ENCODE results near the gene MROH9. TPM values are rescaled to one million over a fixed set of nuclear protein-coding genes. Genes with fewer than 3 reads are reported as not detected.
"Not testable (repeated sequence)": the region's sequence is repeated elsewhere in the genome, so short reads cannot be mapped to it uniquely, and the experiment has no call there.

The MROH9 gene
- total RNA-seq, 3 donors from 2014 or later (not counting 1 experiment from before 2014, with no cell fraction given) = not detected

DNA sequence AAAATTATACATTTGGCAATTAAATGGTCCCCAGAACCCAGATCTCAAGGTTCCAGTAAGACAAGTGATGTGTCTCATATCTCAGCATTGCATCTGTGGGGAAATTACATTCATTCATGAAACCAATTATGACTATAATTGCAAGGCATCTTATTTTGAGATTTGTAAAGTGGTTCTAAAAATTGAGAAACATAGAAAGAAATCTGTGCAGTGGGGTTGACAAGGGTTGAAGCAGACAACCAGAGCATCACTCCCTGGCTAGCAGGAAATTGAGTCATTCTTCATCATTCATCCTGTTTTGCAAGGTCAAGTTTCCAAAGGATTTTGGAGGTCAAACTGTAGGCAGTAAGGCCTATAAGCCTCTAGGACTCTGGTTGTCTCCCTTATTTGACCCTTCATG, 25.1 kb upstream of the MROH9 start:
- no peak overlapping the region for H3K27ac Mint-ChIP-seq
- DNase-seq (no peak), ATAC-seq (no peak)
- no peaks in the 10 kb centered on the region for H3K27me3 ChIP-seq (ENCODE audit: control insufficient read depth, insufficient read depth, low read length)
- H3K4me1 Mint-ChIP-seq = no peaks in the 10 kb centered on the region
- no peak overlapping the region for H3K4me3 ChIP-seq (ENCODE audit: low read length)
- no peaks in the 10 kb centered on the region for H3K4me1 ChIP-seq (ENCODE audit: control insufficient read depth, insufficient read depth, low read length)
- H3K4me3 Mint-ChIP-seq = no peak overlapping the region
- intact Hi-C loops (cut with micrococcal nuclease) = no loop called here
- no peaks in the 10 kb centered on the region for H3K36me3 Mint-ChIP-seq
- H3K9me3 Mint-ChIP-seq = peaks cover 0 to 2% of the 10 kb centered on the region in 2 donors
- no peaks in the 10 kb centered on the region for H3K36me3 ChIP-seq (ENCODE audit: control insufficient read depth, insufficient read depth, low read length)
- H3K27me3 Mint-ChIP-seq (ENCODE audit: low read depth in 2 of 2) = peaks cover 0 to 5% of the 10 kb centered on the region in 2 donors
- H3K27ac ChIP-seq (ENCODE audit: low read length) = no peak overlapping the region
- no peaks in the 10 kb centered on the region for H3K9me3 ChIP-seq (ENCODE audit: control insufficient read depth, insufficient read depth, low read length)
- TF ChIP-seq, protein P1, sequence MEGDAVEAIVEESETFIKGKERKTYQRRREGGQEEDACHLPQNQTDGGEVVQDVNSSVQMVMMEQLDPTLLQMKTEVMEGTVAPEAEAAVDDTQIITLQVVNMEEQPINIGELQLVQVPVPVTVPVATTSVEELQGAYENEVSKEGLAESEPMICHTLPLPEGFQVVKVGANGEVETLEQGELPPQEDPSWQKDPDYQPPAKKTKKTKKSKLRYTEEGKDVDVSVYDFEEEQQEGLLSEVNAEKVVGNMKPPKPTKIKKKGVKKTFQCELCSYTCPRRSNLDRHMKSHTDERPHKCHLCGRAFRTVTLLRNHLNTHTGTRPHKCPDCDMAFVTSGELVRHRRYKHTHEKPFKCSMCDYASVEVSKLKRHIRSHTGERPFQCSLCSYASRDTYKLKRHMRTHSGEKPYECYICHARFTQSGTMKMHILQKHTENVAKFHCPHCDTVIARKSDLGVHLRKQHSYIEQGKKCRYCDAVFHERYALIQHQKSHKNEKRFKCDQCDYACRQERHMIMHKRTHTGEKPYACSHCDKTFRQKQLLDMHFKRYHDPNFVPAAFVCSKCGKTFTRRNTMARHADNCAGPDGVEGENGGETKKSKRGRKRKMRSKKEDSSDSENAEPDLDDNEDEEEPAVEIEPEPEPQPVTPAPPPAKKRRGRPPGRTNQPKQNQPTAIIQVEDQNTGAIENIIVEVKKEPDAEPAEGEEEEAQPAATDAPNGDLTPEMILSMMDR (IDR thresholded peaks at IDR 0.05) = no peak

DNA sequence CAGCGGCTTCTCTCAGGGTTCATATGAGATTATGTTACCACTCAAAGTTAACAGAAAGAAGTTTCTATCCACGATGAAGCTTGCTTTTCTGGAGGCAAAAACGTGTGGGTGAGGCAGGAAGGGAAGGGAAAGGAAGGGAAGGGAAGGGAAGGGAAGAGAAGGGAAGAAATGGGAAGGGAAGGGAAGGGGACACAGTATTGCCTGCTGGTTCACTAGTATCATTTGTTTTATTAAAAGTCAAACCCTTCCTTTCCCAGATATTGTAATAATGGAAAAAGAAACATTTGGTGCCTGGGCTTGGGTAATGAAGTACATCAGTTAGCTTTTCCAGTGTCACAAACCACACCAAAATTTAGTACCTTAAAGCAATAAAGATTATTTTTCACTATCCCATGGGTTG, 18.0 kb upstream of the MROH9 start:
- Mint-ChIP-seq H3K4me1 (no peaks in the 10 kb centered on the region), H3K27ac (no peak overlapping the region), H3K4me3 (no peak overlapping the region), H3K36me3 (peaks cover 10% of the 10 kb centered on the region), H3K9me3 (peaks cover 7 to 18% of the 10 kb centered on the region in 2 donors), H3K27me3 (ENCODE audit: low read depth in 2 of 2) (no peaks in the 10 kb centered on the region)
- H3K27me3 ChIP-seq (ENCODE audit: control insufficient read depth, insufficient read depth, low read length) = no peaks in the 10 kb centered on the region
- intact Hi-C loops (cut with micrococcal nuclease) = no loop called here
- no peak for DNase-seq
- no peaks in the 10 kb centered on the region for H3K36me3 ChIP-seq (ENCODE audit: control insufficient read depth, insufficient read depth, low read length)
- H3K27ac ChIP-seq (ENCODE audit: low read length) = no peak overlapping the region
- 51% methylated on average over 3 of the region's 3 CpGs for WGBS (ENCODE audit: insufficient coverage)
- H3K4me3 ChIP-seq (ENCODE audit: low read length) = no peak overlapping the region
- H3K4me1 ChIP-seq (ENCODE audit: control insufficient read depth, insufficient read depth, low read length) = no peaks in the 10 kb centered on the region
- H3K9me3 ChIP-seq (ENCODE audit: control insufficient read depth, insufficient read depth, low read length) = peaks cover 6% of the 10 kb centered on the region
- TF ChIP-seq, protein P1 (IDR thresholded peaks at IDR 0.05) = no peak
- no peak for ATAC-seq

DNA sequence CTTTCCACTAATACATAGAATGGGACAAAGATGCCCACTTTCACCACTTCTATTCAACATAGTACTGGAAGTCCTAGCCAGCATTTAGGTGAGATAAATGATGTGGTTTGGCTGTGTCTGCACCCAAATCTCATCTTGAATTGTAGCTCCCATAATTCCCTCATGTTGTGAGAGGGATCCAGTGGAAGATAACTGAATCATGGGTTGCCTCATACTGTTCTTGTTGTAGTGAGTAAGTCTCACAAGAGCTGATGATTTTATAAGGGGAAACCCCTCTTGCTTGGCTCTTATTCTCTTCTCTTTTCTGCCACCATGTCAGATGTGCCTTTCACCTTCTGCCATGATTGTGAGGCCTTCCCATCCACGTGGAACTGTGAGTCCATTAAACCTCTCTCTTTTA, 10.7 kb upstream of the MROH9 start:
- H3K36me3 Mint-ChIP-seq; H3K4me3 Mint-ChIP-seq; H3K4me3 ChIP-seq (ENCODE audit: low read length); H3K4me1 ChIP-seq (ENCODE audit: control insufficient read depth, insufficient read depth, low read length); H3K9me3 ChIP-seq (ENCODE audit: control insufficient read depth, insufficient read depth, low read length); H3K27ac Mint-ChIP-seq; H3K36me3 ChIP-seq (ENCODE audit: control insufficient read depth, insufficient read depth, low read length); H3K4me1 Mint-ChIP-seq; H3K27ac ChIP-seq (ENCODE audit: low read length); DNase-seq; intact Hi-C loops (cut with micrococcal nuclease); H3K27me3 Mint-ChIP-seq (ENCODE audit: low read depth in 2 of 2); ATAC-seq; H3K27me3 ChIP-seq (ENCODE audit: control insufficient read depth, insufficient read depth, low read length): not testable (repeated sequence)
- WGBS (ENCODE audit: insufficient coverage) = no CpG with 5 or more reads among the region's 1 CpG
- peaks cover 5 to 13% of the 10 kb centered on the region in 2 donors for H3K9me3 Mint-ChIP-seq

DNA sequence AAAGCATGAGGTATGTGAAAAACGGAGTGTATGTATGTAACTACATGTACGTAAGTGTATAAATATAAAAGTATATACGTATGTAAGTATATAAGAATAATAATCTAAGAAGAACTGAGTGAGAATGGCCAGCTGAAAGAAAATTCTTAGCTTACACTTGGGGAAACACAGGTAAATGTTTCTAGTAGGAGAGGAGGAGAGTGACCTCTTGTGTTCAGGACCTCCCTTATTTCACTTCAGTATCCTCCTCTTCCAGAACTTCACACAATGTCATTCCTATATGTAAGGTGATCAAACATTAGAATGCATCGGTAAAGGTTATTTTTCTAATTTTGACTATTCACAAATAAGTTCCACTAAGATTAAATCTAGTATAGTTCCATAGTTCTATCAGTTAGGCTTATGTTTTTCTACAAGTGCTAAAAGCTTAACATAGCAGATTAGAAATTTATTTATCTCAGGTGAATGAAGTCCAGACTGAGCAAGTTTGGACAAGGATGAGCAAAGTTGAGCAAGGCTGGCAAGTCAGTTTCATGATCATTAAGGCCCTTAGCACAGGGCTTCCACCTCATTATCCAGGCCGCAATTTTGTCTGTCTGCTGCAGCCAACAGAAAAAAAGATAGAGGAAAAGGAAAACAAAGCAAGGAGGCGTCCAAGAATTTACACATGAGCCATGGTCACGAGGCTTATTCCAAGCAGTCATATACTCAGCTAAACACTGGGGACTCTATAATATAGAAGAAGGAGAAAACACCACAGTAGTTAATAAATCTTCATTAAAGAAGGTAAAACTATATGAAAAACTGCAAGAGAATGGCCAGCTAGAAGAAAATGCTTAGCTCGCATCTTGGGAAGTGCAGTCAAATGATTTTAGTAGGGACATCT, 7.1 kb upstream of the MROH9 start:
- 98% methylated on average over 5 of the region's 8 CpGs for WGBS (ENCODE audit: insufficient coverage)
- ATAC-seq (no peak), DNase-seq (no peak)
- Mint-ChIP-seq H3K36me3 (no peaks in the 10 kb centered on the region), H3K4me1 (no peaks in the 10 kb centered on the region), H3K9me3 (no peaks in the 10 kb centered on the region), H3K27ac (no peak overlapping the region), H3K27me3 (ENCODE audit: low read depth in 2 of 2) (peaks cover 0 to 4% of the 10 kb centered on the region in 2 donors), H3K4me3 (no peak overlapping the region)
- intact Hi-C loops (cut with micrococcal nuclease) = no loop called here
- TF ChIP-seq, protein P1 (IDR thresholded peaks at IDR 0.05) = no peak
- Histone ChIP-seq H3K4me3 (ENCODE audit: low read length) (no peak overlapping the region), H3K4me1 (ENCODE audit: control insufficient read depth, insufficient read depth, low read length) (no peaks in the 10 kb centered on the region), H3K27me3 (ENCODE audit: control insufficient read depth, insufficient read depth, low read length) (no peaks in the 10 kb centered on the region), H3K9me3 (ENCODE audit: control insufficient read depth, insufficient read depth, low read length) (no peaks in the 10 kb centered on the region), H3K36me3 (ENCODE audit: control insufficient read depth, insufficient read depth, low read length) (no peaks in the 10 kb centered on the region), H3K27ac (ENCODE audit: low read length) (no peak overlapping the region)

Measured in natural killer cell (primary cell).